ENCODE data around the gene DLX1.

DLX1 gene

GRCh38 chr2:172101821-172102390 lies 16.6 kb downstream of the DLX1 start:
- POLR2A ChIA-PET: no interaction called here
- CTCF ChIA-PET: interaction anchor here (0.9 to 12.3 kb wide), 11 partner anchors 9 to 1172 kb away, joined by 3 to 162 read pairs (median 4); partner anchors contain the start of gene DYNC1I2
- DNase-seq (ENCODE audit: extremely low spot score): peak; percentile 26
- TF ChIP-seq, protein P1, sequence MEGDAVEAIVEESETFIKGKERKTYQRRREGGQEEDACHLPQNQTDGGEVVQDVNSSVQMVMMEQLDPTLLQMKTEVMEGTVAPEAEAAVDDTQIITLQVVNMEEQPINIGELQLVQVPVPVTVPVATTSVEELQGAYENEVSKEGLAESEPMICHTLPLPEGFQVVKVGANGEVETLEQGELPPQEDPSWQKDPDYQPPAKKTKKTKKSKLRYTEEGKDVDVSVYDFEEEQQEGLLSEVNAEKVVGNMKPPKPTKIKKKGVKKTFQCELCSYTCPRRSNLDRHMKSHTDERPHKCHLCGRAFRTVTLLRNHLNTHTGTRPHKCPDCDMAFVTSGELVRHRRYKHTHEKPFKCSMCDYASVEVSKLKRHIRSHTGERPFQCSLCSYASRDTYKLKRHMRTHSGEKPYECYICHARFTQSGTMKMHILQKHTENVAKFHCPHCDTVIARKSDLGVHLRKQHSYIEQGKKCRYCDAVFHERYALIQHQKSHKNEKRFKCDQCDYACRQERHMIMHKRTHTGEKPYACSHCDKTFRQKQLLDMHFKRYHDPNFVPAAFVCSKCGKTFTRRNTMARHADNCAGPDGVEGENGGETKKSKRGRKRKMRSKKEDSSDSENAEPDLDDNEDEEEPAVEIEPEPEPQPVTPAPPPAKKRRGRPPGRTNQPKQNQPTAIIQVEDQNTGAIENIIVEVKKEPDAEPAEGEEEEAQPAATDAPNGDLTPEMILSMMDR (IDR thresholded peaks at IDR 0.05; ENCODE audit: control extremely low read depth, extremely low read depth, low read depth, missing control alignments): no peak

- TF ChIP-seq, protein P1 (IDR thresholded peaks at IDR 0.05; ENCODE audit: control extremely low read depth, extremely low read depth, low read depth, missing control alignments): no peak
- DNase-seq (ENCODE audit: extremely low spot score): peak; percentile 88
- ChIA-PET POLR2A (no interaction called here), CTCF (interaction anchor here (0.9 to 12.3 kb wide), 24 partner anchors 10 to 1173 kb away, joined by 3 to 162 read pairs (median 4); partner anchors contain the start of gene DLX1)
Measured at GRCh38 chr2:172102391-172103359, 17.4 kb downstream of the DLX1 start, which contains the start of gene DLX2. TSS of gene DLX2 (minus strand) at chr2:172102900. CDS start at chr2:172102538, 362 bp downstream.

DNA sequence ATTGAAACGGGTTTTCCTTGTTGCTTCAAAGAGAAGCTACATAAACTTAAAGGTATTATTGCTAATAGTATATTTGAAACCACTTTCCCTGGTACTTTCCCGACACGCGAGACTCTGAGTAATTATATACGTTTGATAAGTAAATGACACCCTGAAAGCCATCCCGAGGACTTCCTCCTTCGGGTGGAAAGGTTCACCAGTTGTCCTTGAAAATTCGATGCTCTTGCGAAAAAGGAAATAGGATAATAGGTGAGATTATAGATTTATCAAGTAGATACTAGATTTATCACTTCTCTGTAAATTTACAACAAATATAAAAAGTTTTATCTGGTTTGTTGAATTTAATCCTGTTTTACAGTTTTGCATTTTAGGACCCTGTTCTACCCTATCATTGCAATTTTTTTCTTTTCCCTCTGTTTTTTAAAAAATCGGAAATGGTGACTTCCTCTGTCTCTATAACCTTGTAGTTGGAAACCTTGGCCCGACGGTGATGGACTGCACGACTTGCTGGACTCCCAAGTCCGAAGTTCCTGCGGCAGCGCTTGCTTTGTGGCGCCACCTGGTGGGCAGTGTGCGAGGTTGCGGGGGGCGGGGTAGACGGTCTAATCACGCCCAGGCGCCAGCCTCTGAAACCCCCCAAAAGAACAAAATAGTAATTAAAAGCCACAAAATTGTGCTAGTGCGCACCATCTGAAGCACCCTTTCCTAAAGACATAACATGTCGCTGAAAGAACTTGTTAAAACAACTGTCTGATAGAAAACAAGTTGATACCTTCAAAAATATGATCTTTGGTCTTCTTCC lies 18.4 kb downstream of the DLX1 start:
- TF ChIP-seq, protein P1 (IDR thresholded peaks at IDR 0.05; ENCODE audit: control extremely low read depth, extremely low read depth, low read depth, missing control alignments): peak; percentile 97
- peak; percentile 81 for DNase-seq (ENCODE audit: extremely low spot score)
- CTCF ChIA-PET: interaction anchor here (0.8 to 12.3 kb wide), 36 partner anchors 11 to 1174 kb away, joined by 3 to 162 read pairs (median 4); partner anchors contain the start of gene DLX1
- POLR2A ChIA-PET: interaction anchor here (0.6 kb wide), 1 partner anchor 26 kb away, joined by 5 read pairs; no protein-coding TSS in a partner anchor

DNA sequence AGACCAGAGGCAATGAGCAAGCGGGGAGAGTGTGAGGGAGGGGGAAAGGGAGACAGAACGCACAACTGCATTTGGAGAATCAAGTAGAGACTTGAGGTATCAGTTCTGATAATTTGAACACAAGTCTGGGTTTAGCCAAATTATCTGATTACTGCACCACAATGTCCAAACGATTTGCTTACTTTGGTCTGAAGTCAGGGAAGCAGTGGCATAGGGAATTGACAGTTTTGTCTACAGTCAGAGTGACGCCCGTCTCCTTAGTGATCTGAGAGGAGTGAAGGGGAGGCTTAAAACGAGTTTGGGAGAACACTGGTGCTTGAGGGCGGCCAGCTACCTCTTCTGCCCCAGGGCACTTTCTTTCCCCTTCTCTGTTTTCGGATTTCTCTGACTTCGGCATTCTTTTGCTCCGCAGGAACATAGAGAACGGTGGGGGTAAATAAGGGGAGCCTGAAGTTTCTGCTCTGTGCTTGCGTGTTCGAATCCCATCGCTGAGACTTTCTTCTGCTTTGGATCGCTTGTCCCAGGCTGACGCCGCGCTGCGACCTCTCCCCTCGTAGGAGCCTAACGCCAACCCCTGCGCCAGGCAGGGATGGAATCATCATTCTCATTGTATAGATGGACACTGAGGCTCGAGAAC lies 20.3 kb downstream of the DLX1 start:
- DNase-seq (ENCODE audit: extremely low spot score): peak; percentile 22
- ChIA-PET CTCF (interaction anchor here (0.9 to 12.3 kb wide), 27 partner anchors 10 to 1177 kb away, joined by 3 to 162 read pairs (median 4); partner anchors contain the start of gene GORASP2), POLR2A (no interaction called here)
- TF ChIP-seq, protein P1 (IDR thresholded peaks at IDR 0.05; ENCODE audit: control extremely low read depth, extremely low read depth, low read depth, missing control alignments): no peak

GRCh38 chr2:172106108-172106961 lies 21.0 kb downstream of the DLX1 start:
- POLR2A ChIA-PET: no interaction called here
- TF ChIP-seq, protein P1 (IDR thresholded peaks at IDR 0.05; ENCODE audit: control extremely low read depth, extremely low read depth, low read depth, missing control alignments): peak; percentile 48
- DNase-seq (ENCODE audit: extremely low spot score): peak; percentile 63

More at GRCh38 chr2:172106108-172106961, 21.0 kb downstream of the DLX1 start:
- CTCF ChIA-PET: interaction anchor here (0.7 to 12.3 kb wide), 35 partner anchors 9 to 1178 kb away, joined by 3 to 162 read pairs (median 4); partner anchors contain the start of genes DLX1, DYNC1I2 and GORASP2

All from GM10248 (cell line).